OCI-LY3 (cell line): ENCODE results near the gene GTF3C5.

Source experiments
- EZH2phosphoT487 ChIP-seq: fragments of 200-600 bp; shearing (Covaris generic); IDR thresholded peaks from 2 replicates; pipeline ENCODE4 v1.6.1; 2018; ENCODE audit warnings: antibody characterized with exemption, mixed run types, low read depth
- TF ChIP-seq, protein P1 (sequence below): fragments of 200-600, 300-600 bp; sonication (generic); IDR thresholded peaks from 2 replicates; pipeline ENCODE4 v1.5.1; 2014; ENCODE audit warnings: antibody characterized with exemption, low read length, low read depth

DNA sequence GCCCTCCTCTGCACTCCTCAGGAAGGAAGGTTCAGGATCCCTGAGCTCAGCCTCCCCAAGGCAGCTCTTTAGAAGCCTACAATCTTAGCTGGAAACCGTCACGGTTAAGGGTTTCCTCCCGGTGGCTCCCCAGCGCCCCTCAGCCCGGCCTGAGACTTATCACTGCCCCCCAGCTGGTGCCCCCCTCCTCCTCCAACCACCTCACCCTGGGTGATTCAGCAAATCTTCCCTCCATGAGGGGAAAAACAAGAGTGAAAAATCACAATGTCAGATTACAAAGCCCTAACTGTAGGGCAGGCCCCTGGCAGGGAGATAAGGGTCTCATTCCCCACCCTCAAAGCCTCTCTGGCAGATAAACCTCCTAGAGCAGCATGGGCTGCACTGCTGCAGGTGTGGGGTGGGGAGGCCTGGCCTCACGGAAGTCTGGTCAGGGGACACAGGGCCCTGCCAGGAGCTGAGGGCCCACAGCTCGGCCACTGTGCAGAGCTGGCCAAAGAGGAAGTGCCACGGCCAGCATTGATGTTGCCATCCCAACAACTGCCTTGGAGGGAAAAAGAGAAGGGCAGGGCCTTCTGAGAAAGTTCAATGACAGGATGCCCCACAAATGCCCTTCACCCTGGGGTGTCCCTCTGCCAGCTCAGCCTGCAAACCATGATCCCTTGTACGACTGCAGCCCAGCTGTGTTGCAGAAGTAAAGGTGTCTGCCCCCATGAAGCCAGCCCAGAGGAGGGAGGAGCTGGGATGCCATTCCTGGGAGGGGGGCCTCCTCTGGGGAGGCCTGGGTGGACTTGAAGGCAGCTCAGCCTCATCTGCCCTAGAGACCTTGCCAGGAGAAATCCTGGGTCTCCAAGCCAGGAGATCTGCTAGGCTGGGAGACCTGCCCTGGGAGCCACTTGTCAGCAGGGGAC is 26.5 kb upstream of the GTF3C5 start:
- TF ChIP-seq, protein P1, sequence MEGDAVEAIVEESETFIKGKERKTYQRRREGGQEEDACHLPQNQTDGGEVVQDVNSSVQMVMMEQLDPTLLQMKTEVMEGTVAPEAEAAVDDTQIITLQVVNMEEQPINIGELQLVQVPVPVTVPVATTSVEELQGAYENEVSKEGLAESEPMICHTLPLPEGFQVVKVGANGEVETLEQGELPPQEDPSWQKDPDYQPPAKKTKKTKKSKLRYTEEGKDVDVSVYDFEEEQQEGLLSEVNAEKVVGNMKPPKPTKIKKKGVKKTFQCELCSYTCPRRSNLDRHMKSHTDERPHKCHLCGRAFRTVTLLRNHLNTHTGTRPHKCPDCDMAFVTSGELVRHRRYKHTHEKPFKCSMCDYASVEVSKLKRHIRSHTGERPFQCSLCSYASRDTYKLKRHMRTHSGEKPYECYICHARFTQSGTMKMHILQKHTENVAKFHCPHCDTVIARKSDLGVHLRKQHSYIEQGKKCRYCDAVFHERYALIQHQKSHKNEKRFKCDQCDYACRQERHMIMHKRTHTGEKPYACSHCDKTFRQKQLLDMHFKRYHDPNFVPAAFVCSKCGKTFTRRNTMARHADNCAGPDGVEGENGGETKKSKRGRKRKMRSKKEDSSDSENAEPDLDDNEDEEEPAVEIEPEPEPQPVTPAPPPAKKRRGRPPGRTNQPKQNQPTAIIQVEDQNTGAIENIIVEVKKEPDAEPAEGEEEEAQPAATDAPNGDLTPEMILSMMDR, result no peak
- no peak for TF ChIP-seq EZH2phosphoT487
